ENCODE measurements around the gene PAPSS2. TPM values are rescaled to one million over a fixed set of nuclear protein-coding genes. Genes with fewer than 3 reads are reported as not detected.

Gene PAPSS2
- total RNA-seq, 2 donors from 2014 or later, result 16.9 to 17.5 TPM

DNA sequence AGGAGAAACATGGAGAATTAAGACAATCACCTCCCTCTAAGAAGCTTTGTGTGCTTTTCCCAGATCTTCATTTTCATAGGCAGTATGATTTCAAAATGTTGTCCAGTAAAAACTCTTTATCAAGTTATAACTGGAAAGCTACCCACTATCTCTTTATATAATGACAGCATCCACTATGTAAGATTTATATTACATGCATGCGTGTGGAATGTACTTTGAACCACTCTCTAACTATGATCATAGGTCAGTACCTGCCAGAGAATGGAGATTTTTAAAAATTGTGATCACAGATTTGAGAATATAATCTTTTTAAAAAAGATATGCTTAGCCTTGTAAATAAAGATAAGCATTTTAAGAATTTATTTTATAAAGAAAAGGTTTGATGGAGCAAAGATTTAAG lies 17.9 kb downstream of the PAPSS2 start:
- Histone ChIP-seq H3K4me3 (no peak overlapping the region), H3K36me3 (replicated peaks in 1 of 2; ENCODE audit: insufficient read depth in 1 of 2, low read depth in 2 of 2) (no peaks in the 10 kb centered on the region), H3K4me1 (peaks cover 6% of the 10 kb centered on the region), H3K27ac (no peak overlapping the region), H3K27me3 (no peaks in the 10 kb centered on the region), H3K9me3 (no peaks in the 10 kb centered on the region)
- no peak for TF ChIP-seq CTCF (IDR thresholded peaks at IDR 0.05)
- TF ChIP-seq POLR2A (IDR thresholded peaks at IDR 0.05), result no peak
- intact Hi-C loops (cut with DNase I), result no loop called here
- DNase-seq (no peak), ATAC-seq (no peak)
- 92 to 93% methylated on average over 1 of the region's 1 CpG for WGBS, 2 donors

- no peaks in the 10 kb centered on the region for H3K27me3 ChIP-seq
- WGBS, 2 donors, result 90 to 98% methylated on average over 2 of the region's 2 CpGs
- no peak overlapping the region for H3K27ac ChIP-seq
- H3K36me3 ChIP-seq (replicated peaks in 1 of 2; ENCODE audit: insufficient read depth in 1 of 2, low read depth in 2 of 2), result no peaks in the 10 kb centered on the region
- TF ChIP-seq POLR2A (IDR thresholded peaks at IDR 0.05) (no peak), CTCF (IDR thresholded peaks at IDR 0.05) (no peak)
- no peak for DNase-seq
- peaks cover 6% of the 10 kb centered on the region for H3K4me1 ChIP-seq
- H3K4me3 ChIP-seq, result no peak overlapping the region
- H3K9me3 ChIP-seq, result no peaks in the 10 kb centered on the region
- intact Hi-C loops (cut with DNase I), result no loop called here
- no peak for ATAC-seq
Observed at GRCh38 chr10:87678302-87678701, 18.6 kb downstream of the PAPSS2 start.

- ATAC-seq (no peak), DNase-seq (no peak)
- H3K36me3 ChIP-seq (replicated peaks in 1 of 2; ENCODE audit: insufficient read depth in 1 of 2, low read depth in 2 of 2), result no peaks in the 10 kb centered on the region
- H3K4me3 ChIP-seq, result no peak overlapping the region
- H3K27me3 ChIP-seq, result no peaks in the 10 kb centered on the region
- 98 to 99% methylated on average over 4 of the region's 4 CpGs for WGBS, 2 donors
- H3K4me1 ChIP-seq, result peaks cover 33% of the 10 kb centered on the region
- no peaks in the 10 kb centered on the region for H3K9me3 ChIP-seq
- H3K27ac ChIP-seq, result no peak overlapping the region
- TF ChIP-seq POLR2A (IDR thresholded peaks at IDR 0.05) (no peak), CTCF (IDR thresholded peaks at IDR 0.05) (no peak)
- intact Hi-C loops (cut with DNase I), result no loop called here
Observed at GRCh38 chr10:87683356-87683755, 23.7 kb downstream of the PAPSS2 start.

DNA sequence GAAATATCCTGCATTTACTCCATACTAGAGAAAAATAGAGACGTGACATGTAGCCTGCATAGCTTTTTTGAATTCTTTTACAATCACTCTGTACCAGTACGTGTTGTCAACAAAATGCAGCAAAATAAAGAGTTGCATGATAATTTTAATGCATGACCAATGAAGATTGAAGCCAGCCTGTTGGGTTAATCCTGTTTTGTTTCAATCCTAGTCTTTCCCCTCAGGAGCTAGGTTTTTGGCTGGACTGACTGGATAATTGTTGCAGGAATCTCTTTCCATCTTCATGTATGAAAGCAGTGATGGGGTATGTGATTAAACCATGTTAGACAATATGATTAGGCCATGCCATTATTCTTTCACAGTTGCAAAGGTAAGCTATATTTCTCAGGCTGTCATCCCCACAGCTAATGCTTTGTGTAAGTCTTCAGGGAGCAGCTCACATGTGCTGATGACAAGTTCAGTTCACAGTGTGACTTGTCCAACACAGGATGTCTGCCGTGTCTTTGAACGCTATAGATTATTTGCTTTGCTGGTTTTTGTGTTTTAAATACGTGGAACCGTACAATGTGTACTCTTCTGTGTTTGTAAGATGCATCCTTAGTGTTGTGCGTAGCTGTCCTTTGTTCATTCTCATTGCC lies 24.4 kb downstream of the PAPSS2 start:
- no peak for ATAC-seq
- 36 to 64% methylated on average over 7 of the region's 7 CpGs for WGBS, 2 donors

More for the DNA sequence above, 24.4 kb downstream of the PAPSS2 start:
- no peaks in the 10 kb centered on the region for H3K36me3 ChIP-seq (replicated peaks in 1 of 2; ENCODE audit: insufficient read depth in 1 of 2, low read depth in 2 of 2)
- intact Hi-C loops (cut with DNase I), result no loop called here
- TF ChIP-seq CTCF (IDR thresholded peaks at IDR 0.05), result no peak
- no peak for TF ChIP-seq POLR2A (IDR thresholded peaks at IDR 0.05)
- H3K27ac ChIP-seq, result peak overlapping the region in 1 of 4 donors; percentile 84
- H3K9me3 ChIP-seq, result no peaks in the 10 kb centered on the region
- H3K27me3 ChIP-seq, result no peaks in the 10 kb centered on the region
- peaks cover 33% of the 10 kb centered on the region for H3K4me1 ChIP-seq
- H3K4me3 ChIP-seq, result no peak overlapping the region
- DNase-seq, result peak in 1 of 4 donors; percentile 23

Measured in body of pancreas (tissue), 4 donors.